GM23338 (cell line): ENCODE data around the gene EYA4. TPM values are rescaled to one million over a fixed set of nuclear protein-coding genes. Genes with fewer than 3 reads are reported as not detected.

ENCODE experiments used
- ATAC-seq: fragments of 200-7000 bp; cut with Tn5 transposase; 3 replicates; pipeline ENCODE4 v1.9.1; 2020
- DNase-seq: peaks from one replicate; pipeline ENCODE4 v3.0.0-alpha.2; 2015; ENCODE audit warnings: low spot score
- H2AFZ ChIP-seq: fragments of 200-600 bp; sonication (generic); 2 replicates; pipeline ENCODE4 v1.8.0; 2016; ENCODE audit warnings: antibody characterized with exemption, mild to moderate bottlenecking, moderate library complexity
- H3F3A ChIP-seq: fragments of 200-600 bp; sonication (generic); replicated peaks from 2 replicates; pipeline ENCODE4 v1.8.0; 2017; ENCODE audit warnings: antibody characterized with exemption, mixed run types, low read depth
- H3K27ac ChIP-seq: fragments of 200-600 bp; sonication (generic); 2 replicates; pipeline ENCODE4 v1.6.1; 2016; ENCODE audit warnings: low read depth
- H3K27me3 ChIP-seq: fragments of 200-600 bp; sonication (generic); 2 replicates; pipeline ENCODE4 v1.8.0; 2016; ENCODE audit warnings: mild to moderate bottlenecking, mixed run types, moderate library complexity; ENCODE audit not compliant: insufficient read depth
- H3K36me3 ChIP-seq: fragments of 200-600 bp; sonication (generic); 2 replicates; pipeline ENCODE4 v1.8.0; 2016; ENCODE audit warnings: mild to moderate bottlenecking; ENCODE audit not compliant: insufficient read depth
- H3K4me1 ChIP-seq: fragments of 200-600 bp; sonication (generic); 2 replicates; pipeline ENCODE4 v1.8.0; 2016; ENCODE audit warnings: mild to moderate bottlenecking, moderate library complexity; ENCODE audit not compliant: insufficient read depth
- H3K4me2 ChIP-seq: fragments of 200-600 bp; sonication (generic); 2 replicates; pipeline ENCODE4 v1.7.1; 2017; ENCODE audit warnings: mixed run types
- H3K4me3 ChIP-seq: fragments of 200-600 bp; sonication (generic); 2 replicates; pipeline ENCODE4 v1.6.1; 2016; ENCODE audit warnings: mixed run types
- H3K79me2 ChIP-seq: fragments of 200-600 bp; sonication (generic); replicated peaks from 2 replicates; pipeline ENCODE4 v1.8.0; 2017; ENCODE audit warnings: mild to moderate bottlenecking; ENCODE audit not compliant: insufficient read depth
- H3K9me2 ChIP-seq: fragments of 200-600 bp; sonication (generic); 2 replicates; pipeline ENCODE4 v1.8.0; 2017; ENCODE audit not compliant: insufficient read depth
- H4K20me1 ChIP-seq: fragments of 200-600 bp; sonication (generic); replicated peaks from 2 replicates; pipeline ENCODE4 v1.8.0; 2017; ENCODE audit warnings: mild to moderate bottlenecking; ENCODE audit not compliant: insufficient read depth
- H3K27ac Mint-ChIP-seq: 2 replicates; pipeline ENCODE4 v1.8.0; 2020; ENCODE audit warnings: inconsistent platforms, mild to moderate bottlenecking, moderate library complexity, mixed read lengths
- H3K27me3 Mint-ChIP-seq: 3 replicates; pipeline ENCODE4 v1.8.0; 2022; ENCODE audit warnings: low read depth, mild to moderate bottlenecking, moderate library complexity, mixed read lengths, inconsistent platforms; ENCODE audit not compliant: insufficient read depth, poor library complexity
- H3K36me3 Mint-ChIP-seq: 3 replicates; pipeline ENCODE4 v1.8.0; 2021; ENCODE audit warnings: low read depth, mild to moderate bottlenecking, inconsistent platforms, moderate library complexity, mixed read lengths
- H3K4me1 Mint-ChIP-seq: 3 replicates; pipeline ENCODE4 v1.8.0; 2020; ENCODE audit warnings: mild to moderate bottlenecking, inconsistent platforms, mixed read lengths
- H3K4me3 Mint-ChIP-seq: 3 replicates; pipeline ENCODE4 v1.8.0; 2021; ENCODE audit warnings: moderate library complexity, mild to moderate bottlenecking, inconsistent platforms, mixed read lengths
- H3K9me3 Mint-ChIP-seq: 3 replicates; pipeline ENCODE4 v1.8.0; 2020; ENCODE audit warnings: moderate library complexity, mild to moderate bottlenecking, inconsistent platforms, mixed read lengths
- CTCF ChIP-seq, 2 experiments: fragments of 200-600 bp in 1 of 2; sonication (generic) in 1 of 2; conservative IDR thresholded peaks; 2 replicates each; pipeline versions ENCODE4 v1.5.1 to v1.6.1; 2016 to 2017; ENCODE audit warnings: antibody characterized with exemption in 2 of 2, low read depth in 2 of 2, mild to moderate bottlenecking in 2 of 2, moderate library complexity in 1 of 2
- EZH2phosphoT487 ChIP-seq: fragments of 200-600 bp; sonication (generic); IDR thresholded peaks from one replicate; pipeline ENCODE4 v1.8.1; 2018; ENCODE audit warnings: antibody characterized with exemption; ENCODE audit not compliant: unreplicated experiment
- STAT1 ChIP-seq: IDR thresholded peaks from one replicate; pipeline ENCODE4 v1.6.1; 2016; ENCODE audit warnings: antibody characterized with exemption; ENCODE audit not compliant: unreplicated experiment
- ZNF114 ChIP-seq: fragments of 250-450 bp; sonication (Bioruptor Pico); IDR thresholded peaks from 2 replicates; pipeline ENCODE4 v1.5.0; 2020; ENCODE audit warnings: mild to moderate bottlenecking, moderate library complexity
- ZNF331 ChIP-seq: fragments of 250-450 bp; sonication (Bioruptor Pico); IDR thresholded peaks from 2 replicates; pipeline ENCODE4 v1.5.0; 2020; ENCODE audit warnings: low read depth, mild to moderate bottlenecking, moderate library complexity
- polyA plus RNA-seq: library from polyadenylated mRNA; unstranded; fragments of >200 nt; fragmentation: Nextera tagmentation; extraction: Ambion mirVana; gene quantifications from 2 replicates; pipeline ENCODE4 v1.2.1, GENCODE V29; 2016
- total RNA-seq: library from RNA; depleted of rRNA; stranded (reverse); fragments of >200 nt; shearing (Covaris generic); gene quantifications from 2 replicates; pipeline ENCODE4 v1.2.3, GENCODE V29; 2014
- TF ChIP-seq, protein P1 (sequence below): IDR thresholded peaks from one replicate; pipeline ENCODE4 v1.6.1; 2018; ENCODE audit warnings: antibody characterized with exemption; ENCODE audit not compliant: unreplicated experiment
- TF ChIP-seq, protein P2 (sequence below): IDR thresholded peaks from 2 replicates; pipeline ENCODE4 v1.6.1; 2016; ENCODE audit warnings: antibody characterized with exemption

Gene EYA4
- total and polyA plus RNA-seq, 2 experiments from 2014 or later: 0.05 to 0.21 TPM

- TF ChIP-seq CTCF (conservative IDR thresholded peaks at IDR 0.05; ENCODE audit: low read depth in 2 of 2) (no peak), ZNF114 (CRISPR knock-in tag) (no peak), ZNF331 (CRISPR knock-in tag) (no peak), STAT1 (no peak)
These were observed 169.7 kb downstream of the EYA4 start (continued) for GRCh38 chr6:133410638-133411435.

DNA sequence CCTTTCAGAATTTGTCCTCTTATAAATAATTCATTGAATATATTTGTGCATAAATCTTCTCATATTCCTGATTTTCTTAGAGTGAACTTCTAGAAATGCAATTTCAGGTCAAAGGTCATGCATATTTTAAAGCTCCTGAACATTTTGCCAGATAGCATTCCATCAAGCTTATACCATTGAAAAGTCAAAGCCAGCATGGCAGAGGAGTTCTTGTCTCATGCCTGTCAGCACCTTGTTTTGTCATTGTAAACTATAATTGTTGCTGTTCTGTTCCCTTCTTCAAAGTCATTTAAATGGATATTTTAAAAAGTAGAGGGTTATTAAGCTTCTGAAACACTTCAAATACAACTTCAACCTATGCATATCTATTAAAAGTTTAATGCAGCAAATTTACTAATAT lies 170.6 kb downstream of the EYA4 start:
- H3K36me3 Mint-ChIP-seq: no peaks in the 10 kb centered on the region
- no peak for ATAC-seq

More for the DNA sequence above, 170.6 kb downstream of the EYA4 start:
- no peaks in the 10 kb centered on the region for H3K79me2 ChIP-seq
- H3K4me1 ChIP-seq: peaks cover 17% of the 10 kb centered on the region
- no peak for DNase-seq
- H3K27me3 ChIP-seq: no peaks in the 10 kb centered on the region
- TF ChIP-seq STAT1: no peak
- TF ChIP-seq, protein P1, sequence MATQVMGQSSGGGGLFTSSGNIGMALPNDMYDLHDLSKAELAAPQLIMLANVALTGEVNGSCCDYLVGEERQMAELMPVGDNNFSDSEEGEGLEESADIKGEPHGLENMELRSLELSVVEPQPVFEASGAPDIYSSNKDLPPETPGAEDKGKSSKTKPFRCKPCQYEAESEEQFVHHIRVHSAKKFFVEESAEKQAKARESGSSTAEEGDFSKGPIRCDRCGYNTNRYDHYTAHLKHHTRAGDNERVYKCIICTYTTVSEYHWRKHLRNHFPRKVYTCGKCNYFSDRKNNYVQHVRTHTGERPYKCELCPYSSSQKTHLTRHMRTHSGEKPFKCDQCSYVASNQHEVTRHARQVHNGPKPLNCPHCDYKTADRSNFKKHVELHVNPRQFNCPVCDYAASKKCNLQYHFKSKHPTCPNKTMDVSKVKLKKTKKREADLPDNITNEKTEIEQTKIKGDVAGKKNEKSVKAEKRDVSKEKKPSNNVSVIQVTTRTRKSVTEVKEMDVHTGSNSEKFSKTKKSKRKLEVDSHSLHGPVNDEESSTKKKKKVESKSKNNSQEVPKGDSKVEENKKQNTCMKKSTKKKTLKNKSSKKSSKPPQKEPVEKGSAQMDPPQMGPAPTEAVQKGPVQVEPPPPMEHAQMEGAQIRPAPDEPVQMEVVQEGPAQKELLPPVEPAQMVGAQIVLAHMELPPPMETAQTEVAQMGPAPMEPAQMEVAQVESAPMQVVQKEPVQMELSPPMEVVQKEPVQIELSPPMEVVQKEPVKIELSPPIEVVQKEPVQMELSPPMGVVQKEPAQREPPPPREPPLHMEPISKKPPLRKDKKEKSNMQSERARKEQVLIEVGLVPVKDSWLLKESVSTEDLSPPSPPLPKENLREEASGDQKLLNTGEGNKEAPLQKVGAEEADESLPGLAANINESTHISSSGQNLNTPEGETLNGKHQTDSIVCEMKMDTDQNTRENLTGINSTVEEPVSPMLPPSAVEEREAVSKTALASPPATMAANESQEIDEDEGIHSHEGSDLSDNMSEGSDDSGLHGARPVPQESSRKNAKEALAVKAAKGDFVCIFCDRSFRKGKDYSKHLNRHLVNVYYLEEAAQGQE: no peak
- TF ChIP-seq, protein P2, sequence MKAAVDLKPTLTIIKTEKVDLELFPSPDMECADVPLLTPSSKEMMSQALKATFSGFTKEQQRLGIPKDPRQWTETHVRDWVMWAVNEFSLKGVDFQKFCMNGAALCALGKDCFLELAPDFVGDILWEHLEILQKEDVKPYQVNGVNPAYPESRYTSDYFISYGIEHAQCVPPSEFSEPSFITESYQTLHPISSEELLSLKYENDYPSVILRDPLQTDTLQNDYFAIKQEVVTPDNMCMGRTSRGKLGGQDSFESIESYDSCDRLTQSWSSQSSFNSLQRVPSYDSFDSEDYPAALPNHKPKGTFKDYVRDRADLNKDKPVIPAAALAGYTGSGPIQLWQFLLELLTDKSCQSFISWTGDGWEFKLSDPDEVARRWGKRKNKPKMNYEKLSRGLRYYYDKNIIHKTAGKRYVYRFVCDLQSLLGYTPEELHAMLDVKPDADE: no peak
- TF ChIP-seq EZH2phosphoT487: no peak
- no peaks in the 10 kb centered on the region for H3F3A ChIP-seq
- no peaks in the 10 kb centered on the region for H3K9me2 ChIP-seq
- no peak overlapping the region for H3K27ac Mint-ChIP-seq
- H3K9me3 Mint-ChIP-seq: no peaks in the 10 kb centered on the region
- peaks cover 20% of the 10 kb centered on the region for H3K4me1 Mint-ChIP-seq
- H3K4me3 ChIP-seq: no peak overlapping the region
- no peak overlapping the region for H2AFZ ChIP-seq
- H3K36me3 ChIP-seq: no peaks in the 10 kb centered on the region
- no peak overlapping the region for H3K4me2 ChIP-seq
- peaks cover 4% of the 10 kb centered on the region for H3K27me3 Mint-ChIP-seq
- no peaks in the 10 kb centered on the region for H4K20me1 ChIP-seq
- no peak overlapping the region for H3K4me3 Mint-ChIP-seq
- no peak overlapping the region for H3K27ac ChIP-seq
